Activated gamma-delta T cell treated with anti-CD3 and anti-CD28 coated beads, Interleukin-2, amount 50 U/mL, for 16 hours (primary cell): ENCODE data around the gene APOE.
"Not testable (repeated sequence)": the region's sequence is repeated elsewhere in the genome, so short reads cannot be mapped to it uniquely, and the experiment has no call there.

ENCODE experiments used
- DNase-seq: peaks from one replicate; pipeline ENCODE4 v3.0.0-alpha.2; 2020; ENCODE audit warnings: low read depth

APOE gene

GRCh38 chr19:44905437-44906160 is at the start of gene APOE:
Gene APOE, plus strand, starts transcription at chr19:44905796. Its CDS starts 829 bp downstream, at chr19:44906625.
- DNase-seq, result no peak

GRCh38 chr19:44856421-44857083 is 49.0 kb upstream of the APOE start:
- no peak for DNase-seq

GRCh38 chr19:44857837-44858236 is 47.8 kb upstream of the APOE start:
- no peak for DNase-seq

GRCh38 chr19:44861576-44861975 is 44.0 kb upstream of the APOE start:
- DNase-seq, result not testable (repeated sequence)

- no peak for DNase-seq
Observed at GRCh38 chr19:44863990-44864389, 41.6 kb upstream of the APOE start.

- no peak for DNase-seq
Observed at GRCh38 chr19:44865196-44865767, 40.3 kb upstream of the APOE start.

- no peak for DNase-seq
Observed at GRCh38 chr19:44866664-44867063, 38.9 kb upstream of the APOE start.

GRCh38 chr19:44867578-44867977 is 38.0 kb upstream of the APOE start:
- DNase-seq, result no peak

GRCh38 chr19:44869733-44870470 is 35.7 kb upstream of the APOE start:
- no peak for DNase-seq

GRCh38 chr19:44871809-44872208 is 33.8 kb upstream of the APOE start:
- DNase-seq, result no peak

- no peak for DNase-seq
Observed at GRCh38 chr19:44872661-44873060, 32.9 kb upstream of the APOE start.

GRCh38 chr19:44874317-44874716 is 31.3 kb upstream of the APOE start:
- DNase-seq, result no peak

- DNase-seq, result no peak
Observed at GRCh38 chr19:44875666-44876451, 29.7 kb upstream of the APOE start.

GRCh38 chr19:44876930-44877535 is 28.6 kb upstream of the APOE start:
- no peak for DNase-seq

GRCh38 chr19:44878120-44878865 is 27.3 kb upstream of the APOE start:
- no peak for DNase-seq

GRCh38 chr19:44879309-44880065 is 26.1 kb upstream of the APOE start:
- DNase-seq, result no peak

- DNase-seq, result no peak
Observed at GRCh38 chr19:44882063-44882462, 23.5 kb upstream of the APOE start.

GRCh38 chr19:44882619-44883397 is 22.8 kb upstream of the APOE start:
- not testable (repeated sequence) for DNase-seq

GRCh38 chr19:44883922-44884321 is 21.7 kb upstream of the APOE start:
- no peak for DNase-seq
